NB4 (cell line): ENCODE results near the gene ARID1B.

ENCODE experiments used
- CTCF ChIP-seq: IDR thresholded peaks from one replicate; pipeline ENCODE4 v1.5.1; 2012; ENCODE audit warnings: low read depth, low read length
- POLR2A ChIP-seq: IDR thresholded peaks from 2 replicates; pipeline ENCODE4 v1.6.1; 2011; ENCODE audit warnings: mild to moderate bottlenecking; ENCODE audit not compliant: insufficient read length; ENCODE audit errors: extremely low read depth

GRCh38 chr6:156846845-156847599, 69.8 kb downstream of the ARID1B start:
- TF ChIP-seq CTCF, result no peak
- TF ChIP-seq POLR2A, result no peak
